Fibroblast of villous mesenchyme (primary cell): ENCODE data around the gene ERICH6B. TPM values are rescaled to one million over a fixed set of nuclear protein-coding genes. Genes with fewer than 3 reads are reported as not detected.

Source experiments
- DNase-seq: peaks from one replicate; pipeline ENCODE4 v3.0.0-alpha.2; 2010; ENCODE audit warnings: low read depth
- H3K4me3 ChIP-seq: 2 replicates; pipeline ENCODE4 v1.5.1; 2011; ENCODE audit warnings: low read depth, mild to moderate bottlenecking, low read length
- CTCF ChIP-seq: IDR thresholded peaks from 2 replicates; pipeline ENCODE4 v1.5.1; 2012; ENCODE audit warnings: low read depth, mild to moderate bottlenecking, low read length; ENCODE audit not compliant: insufficient read depth
- total RNA-seq: library from RNA; depleted of rRNA; stranded (reverse); fragments of >200 nt; gene quantifications from 2 replicates; pipeline ENCODE4 v1.2.3, GENCODE V29; 2012

The ERICH6B gene
- total RNA-seq, 1 donor = not detected

GRCh38 chr13:45607931-45608330, 7.6 kb downstream of the ERICH6B start:
- H3K4me3 ChIP-seq = no peak overlapping the region
- DNase-seq = no peak
- TF ChIP-seq CTCF = no peak

GRCh38 chr13:45604892-45605291, 10.6 kb downstream of the ERICH6B start:
- DNase-seq = no peak
- no peak for TF ChIP-seq CTCF
- no peak overlapping the region for H3K4me3 ChIP-seq

GRCh38 chr13:45603338-45603737, 12.2 kb downstream of the ERICH6B start:
- no peak overlapping the region for H3K4me3 ChIP-seq
- DNase-seq = no peak
- no peak for TF ChIP-seq CTCF

GRCh38 chr13:45602183-45603170, 13.1 kb downstream of the ERICH6B start:
- TF ChIP-seq CTCF = no peak
- DNase-seq = peak; percentile 4
- H3K4me3 ChIP-seq = no peak overlapping the region

GRCh38 chr13:45601680-45602079, 13.9 kb downstream of the ERICH6B start:
- no peak overlapping the region for H3K4me3 ChIP-seq
- no peak for DNase-seq
- TF ChIP-seq CTCF = no peak

- H3K4me3 ChIP-seq = no peak overlapping the region
- TF ChIP-seq CTCF = no peak
- DNase-seq = no peak
Observed at GRCh38 chr13:45598597-45598996, 16.9 kb downstream of the ERICH6B start.
